ENCODE results near the gene SUSD1.

Gene SUSD1

DNA sequence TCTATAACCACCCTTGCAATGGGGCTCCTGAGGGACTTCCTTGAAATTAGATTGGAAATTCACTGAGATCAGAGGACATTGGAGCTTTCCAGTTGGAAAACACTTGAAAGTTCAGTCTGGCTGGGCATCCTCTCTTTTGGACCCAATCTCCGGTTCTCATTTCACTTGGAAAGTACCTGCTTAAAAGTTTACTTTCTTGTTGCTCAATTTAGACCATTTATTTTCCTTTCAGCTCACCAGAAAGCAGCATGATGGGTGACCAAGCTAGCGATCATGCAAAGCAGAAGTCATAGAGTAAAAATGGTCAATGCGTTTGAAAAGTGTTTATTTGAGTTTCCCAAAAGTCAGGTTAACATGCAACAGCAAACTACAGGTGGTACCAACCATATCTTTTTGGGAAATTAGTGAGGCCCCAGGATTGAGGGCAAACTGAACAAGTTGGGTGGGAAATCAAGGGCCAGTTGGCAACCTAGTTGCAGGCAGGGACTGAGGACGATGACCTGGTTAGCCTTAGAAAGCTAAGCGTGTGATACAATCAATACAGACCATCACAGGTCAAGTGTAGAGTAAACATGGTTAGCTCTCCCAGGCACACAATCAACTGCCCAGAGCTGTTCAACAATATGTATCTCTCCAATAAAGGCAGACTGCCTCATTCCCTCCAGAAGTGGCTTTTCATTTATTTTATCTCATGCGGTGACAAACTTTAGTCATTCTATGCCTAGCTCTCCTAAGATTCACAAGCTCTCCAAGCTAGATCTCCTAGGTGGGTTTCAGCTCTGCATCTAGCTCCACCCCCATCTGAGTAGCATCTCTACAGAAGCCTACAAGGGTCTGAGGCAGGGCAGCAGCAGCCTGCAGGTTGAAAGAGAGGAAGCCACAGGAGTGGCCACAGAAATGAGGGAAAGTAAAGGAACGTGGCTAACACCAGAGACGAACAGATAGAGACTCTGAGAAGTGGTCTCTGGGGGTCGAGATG is 141.6 kb downstream of the SUSD1 start:
- Histone ChIP-seq H3K4me3 (no peak overlapping the region), H3K27me3 (no peaks in the 10 kb centered on the region), H3K4me2 (peak overlapping the region in 2 of 11 experiments; percentile 17 to 73; a peak in 3 of 22 replicates), H3K9me3 (replicated peaks in 1 of 11) (peaks cover 0 to 27% (median 13%) of the 10 kb centered on the region in 11 experiments; a peak in 12 of 22 replicates), H3K4me1 (peaks cover 33 to 91% (median 41%) of the 10 kb centered on the region in 10 experiments), H3K36me3 (peaks cover 0 to 49% (median 13%) of the 10 kb centered on the region in 11 experiments; a peak in 9 of 22 replicates), H4K20me1 (no peaks in the 10 kb centered on the region), H3K9ac (no peak overlapping the region), H3K27ac (no peak overlapping the region)
- TF ChIP-seq Cebpa-rat (IDR thresholded peaks at IDR 0.05), result no peak

DNA sequence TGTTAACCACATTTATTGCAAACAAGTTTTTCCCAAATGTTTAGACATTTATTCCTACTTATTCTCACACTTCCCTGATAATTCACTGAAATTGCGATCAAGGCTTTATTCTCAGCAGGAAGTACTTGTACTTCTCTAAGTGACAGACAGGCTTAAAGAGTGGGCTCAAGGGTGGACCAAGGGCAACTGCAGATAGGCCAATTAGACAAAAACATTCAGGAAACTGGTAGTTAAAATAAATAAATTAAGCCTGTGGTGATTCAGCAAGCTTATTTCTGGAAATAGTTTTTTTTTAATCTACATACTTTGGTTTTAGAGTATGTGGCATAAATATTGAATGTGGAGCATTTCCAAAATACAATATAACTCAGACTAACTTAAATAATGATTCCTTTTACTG is 142.4 kb downstream of the SUSD1 start:
- Histone ChIP-seq H3K27me3 (no peaks in the 10 kb centered on the region), H3K4me2 (peak overlapping the region in 2 of 11 experiments; percentile 66 to 73; a peak in 4 of 22 replicates), H3K27ac (no peak overlapping the region; a peak in 1 of 22 replicates), H3K36me3 (peaks cover 0 to 53% (median 13%) of the 10 kb centered on the region in 11 experiments; a peak in 9 of 22 replicates), H3K4me1 (peaks cover 25 to 91% (median 33%) of the 10 kb centered on the region in 10 experiments), H3K9me3 (replicated peaks in 1 of 11) (peaks cover 0 to 27% (median 13%) of the 10 kb centered on the region in 11 experiments; a peak in 12 of 22 replicates), H3K4me3 (no peak overlapping the region), H3K9ac (no peak overlapping the region), H4K20me1 (no peaks in the 10 kb centered on the region)
- no peak for TF ChIP-seq Cebpa-rat (IDR thresholded peaks at IDR 0.05)

DNA sequence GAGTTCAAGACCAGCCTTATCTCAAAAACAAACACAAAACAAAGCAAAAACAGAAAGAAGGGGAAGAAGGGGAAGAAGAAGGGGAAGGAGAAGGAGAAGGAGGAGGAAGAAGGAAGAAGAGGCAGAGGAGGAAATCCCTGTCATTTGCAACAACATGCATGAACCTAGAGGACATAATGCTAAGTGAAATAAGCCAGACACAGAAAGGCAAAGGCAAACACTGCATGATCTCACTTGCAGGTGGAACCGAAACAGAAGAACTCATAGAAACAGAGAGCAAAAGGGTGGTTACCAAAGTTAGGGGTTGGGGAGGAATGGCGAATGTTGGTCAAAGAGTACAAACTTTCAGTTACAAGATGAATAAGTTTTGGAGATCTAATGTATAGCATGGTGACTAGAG is 143.1 kb downstream of the SUSD1 start:
- no peaks in the 10 kb centered on the region for H3K27me3 ChIP-seq
- H3K36me3 ChIP-seq, result peaks cover 0 to 53% (median 13%) of the 10 kb centered on the region in 11 experiments; a peak in 9 of 22 replicates
- no peak overlapping the region for H3K9ac ChIP-seq
- H3K4me3 ChIP-seq, result no peak overlapping the region
- H3K9me3 ChIP-seq (replicated peaks in 1 of 11), result peaks cover 0 to 27% (median 13%) of the 10 kb centered on the region in 11 experiments; a peak in 12 of 22 replicates
- no peaks in the 10 kb centered on the region for H4K20me1 ChIP-seq
- no peak for TF ChIP-seq Cebpa-rat (IDR thresholded peaks at IDR 0.05)
- H3K4me2 ChIP-seq, result peak overlapping the region in 6 of 11 experiments; percentile 3 to 73 (median 50); a peak in 10 of 22 replicates
- peaks cover 17 to 90% (median 26%) of the 10 kb centered on the region in 10 experiments for H3K4me1 ChIP-seq
- H3K27ac ChIP-seq, result peak overlapping the region in 3 of 11 experiments; percentile 15 to 47 (median 24); a peak in 4 of 22 replicates

DNA sequence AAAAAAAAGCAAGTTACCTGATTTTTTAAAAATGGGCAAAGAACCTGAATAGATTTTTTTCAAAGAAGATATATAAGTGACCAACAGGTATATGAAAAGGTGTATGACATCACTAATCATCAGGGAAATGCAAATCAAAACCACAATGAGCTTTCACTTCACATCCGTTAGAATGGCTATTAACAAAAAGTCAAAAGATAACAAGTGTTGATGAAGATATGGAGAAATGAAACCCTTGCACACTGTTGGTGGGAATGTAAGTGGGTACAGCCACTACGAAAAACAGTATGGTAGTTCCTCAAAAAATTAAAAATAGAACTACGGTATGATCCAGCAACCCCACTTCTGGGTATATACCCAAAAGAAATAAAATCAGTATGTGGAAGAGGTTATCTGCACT is 143.7 kb downstream of the SUSD1 start:
- H3K27ac ChIP-seq, result peak overlapping the region in 3 of 11 experiments; percentile 15 to 47 (median 24); a peak in 3 of 22 replicates
- no peak overlapping the region for H3K4me3 ChIP-seq
- no peaks in the 10 kb centered on the region for H4K20me1 ChIP-seq
- H3K36me3 ChIP-seq, result peaks cover 0 to 50% (median 13%) of the 10 kb centered on the region in 11 experiments; a peak in 9 of 22 replicates
- peaks cover 0 to 24% (median 13%) of the 10 kb centered on the region in 11 experiments; a peak in 12 of 22 replicates for H3K9me3 ChIP-seq (replicated peaks in 1 of 11)
- no peaks in the 10 kb centered on the region for H3K27me3 ChIP-seq
- no peak overlapping the region for H3K9ac ChIP-seq
- TF ChIP-seq Cebpa-rat (IDR thresholded peaks at IDR 0.05), result no peak
- H3K4me2 ChIP-seq, result peak overlapping the region in 6 of 11 experiments; percentile 3 to 73 (median 50); a peak in 8 of 22 replicates
- peaks cover 11 to 84% (median 20%) of the 10 kb centered on the region in 10 experiments for H3K4me1 ChIP-seq

DNA sequence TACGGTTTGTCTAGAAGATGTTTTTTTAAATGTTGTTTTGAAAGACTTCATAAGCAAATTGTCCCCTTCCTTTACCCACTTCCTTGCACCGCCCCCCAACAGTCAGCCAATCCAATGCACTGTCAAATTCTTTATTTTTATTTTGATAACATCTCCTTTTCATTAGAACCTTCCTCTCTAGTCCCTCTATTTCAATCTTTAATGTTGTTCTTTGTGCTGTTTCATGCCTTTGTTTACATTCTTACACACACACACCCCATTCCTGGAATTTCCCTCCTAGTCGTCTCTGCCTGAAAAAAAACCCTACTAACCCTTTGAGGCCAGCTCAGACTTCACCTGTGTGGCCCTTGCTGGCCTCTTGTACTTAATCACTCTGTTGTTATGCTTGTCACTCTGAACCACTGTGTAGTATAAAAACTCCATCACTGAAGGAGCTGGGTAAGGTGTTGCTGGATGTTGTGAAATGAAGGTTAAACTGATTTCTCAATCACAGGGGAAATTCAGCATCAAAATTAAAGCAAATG is 145.1 kb downstream of the SUSD1 start:
- Histone ChIP-seq H3K4me2 (peak overlapping the region in 2 of 11 experiments; percentile 66 to 73; a peak in 4 of 22 replicates), H3K36me3 (peaks cover 0 to 39% (median 9%) of the 10 kb centered on the region in 11 experiments; a peak in 9 of 22 replicates), H3K9me3 (replicated peaks in 1 of 11) (peaks cover 0 to 17% (median 11%) of the 10 kb centered on the region in 11 experiments; a peak in 12 of 22 replicates), H3K9ac (no peak overlapping the region), H3K4me3 (no peak overlapping the region), H3K27me3 (no peaks in the 10 kb centered on the region), H3K4me1 (peaks cover 0 to 69% (median 8%) of the 10 kb centered on the region in 10 experiments; a peak in 12 of 20 replicates), H4K20me1 (no peaks in the 10 kb centered on the region), H3K27ac (peak overlapping the region in 3 of 11 experiments; percentile 26 to 36 (median 33); a peak in 4 of 22 replicates)
- no peak for TF ChIP-seq Cebpa-rat (IDR thresholded peaks at IDR 0.05)

DNA sequence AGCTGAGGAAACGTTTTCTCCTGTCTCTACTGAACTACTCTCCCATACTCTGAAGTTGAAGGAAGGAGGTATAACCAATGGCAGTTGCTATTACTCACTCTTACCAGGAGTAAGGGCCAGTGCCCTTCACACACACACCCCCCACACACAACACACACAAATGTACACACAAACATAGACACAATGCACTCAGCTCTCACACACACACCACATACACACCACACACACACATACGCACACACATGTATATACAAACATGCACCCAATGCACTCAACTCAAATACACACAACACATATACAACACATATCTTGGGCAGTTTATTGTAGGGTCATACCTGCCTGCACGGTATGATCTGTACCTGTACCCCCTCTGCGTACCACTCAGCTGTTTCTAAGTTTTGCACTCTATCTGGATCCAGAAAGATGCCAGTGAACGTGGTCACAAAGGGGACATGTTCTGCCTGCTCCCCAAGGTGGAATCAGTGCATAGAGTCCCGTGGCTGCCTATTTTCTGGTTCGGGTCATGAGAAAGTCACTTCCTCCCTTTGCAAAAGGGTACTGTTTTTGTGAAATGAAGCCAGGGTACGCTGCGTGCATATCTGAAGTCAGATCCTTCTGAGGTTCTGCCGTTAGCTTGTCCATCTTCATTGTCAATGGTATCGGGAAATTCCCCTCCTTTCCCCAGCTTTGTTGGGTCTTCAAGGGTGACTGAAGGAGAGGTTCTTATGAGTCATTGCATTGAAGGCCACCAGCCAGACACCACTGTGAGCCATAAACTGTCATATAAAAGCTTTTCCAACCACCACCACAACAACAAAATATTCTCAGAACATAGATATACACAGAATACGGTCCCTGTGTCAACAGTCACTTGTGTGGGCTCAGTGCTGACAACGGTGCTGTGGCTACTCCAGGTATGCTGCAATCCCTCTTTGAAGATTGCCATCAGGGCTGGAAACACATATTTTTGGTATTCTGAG is 146.6 kb downstream of the SUSD1 start:
- Histone ChIP-seq H3K4me1 (peaks cover 0 to 64% (median 8%) of the 10 kb centered on the region in 10 experiments; a peak in 11 of 20 replicates), H3K27me3 (no peaks in the 10 kb centered on the region), H3K9me3 (replicated peaks in 1 of 11) (peaks cover 0 to 10% (median 5%) of the 10 kb centered on the region in 11 experiments; a peak in 8 of 22 replicates), H3K27ac (peak overlapping the region in 3 of 11 experiments; percentile 22 to 47 (median 44); a peak in 4 of 22 replicates), H4K20me1 (no peaks in the 10 kb centered on the region), H3K4me2 (peak overlapping the region in 3 of 11 experiments; percentile 38 to 73 (median 66); a peak in 6 of 22 replicates), H3K4me3 (no peak overlapping the region), H3K36me3 (peaks cover 0 to 25% (median 5%) of the 10 kb centered on the region in 11 experiments; a peak in 7 of 22 replicates), H3K9ac (no peak overlapping the region)
- TF ChIP-seq Cebpa-rat (IDR thresholded peaks at IDR 0.05), result no peak

DNA sequence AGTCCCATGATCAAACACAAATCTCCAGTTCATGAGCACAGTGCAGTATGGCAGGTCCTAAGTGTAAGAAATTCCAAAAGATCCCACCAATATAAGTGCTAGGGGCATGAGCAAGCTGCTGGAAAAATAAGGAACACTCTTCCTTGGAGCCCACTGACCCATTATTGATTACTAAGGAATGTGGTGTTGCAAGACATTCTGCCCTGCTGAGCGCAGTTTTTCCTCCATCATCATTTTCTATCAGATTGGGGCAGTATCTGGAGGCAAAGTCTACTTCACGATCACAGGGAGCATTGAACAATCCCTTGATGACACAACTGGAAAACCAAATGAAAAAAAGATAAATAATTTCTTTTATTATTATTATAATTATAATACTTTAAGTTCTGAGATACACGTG is 149.2 kb downstream of the SUSD1 start:
- Histone ChIP-seq H3K9me3 (replicated peaks in 1 of 11) (no peaks in the 10 kb centered on the region), H3K27me3 (no peaks in the 10 kb centered on the region), H3K27ac (no peak overlapping the region), H3K4me1 (peaks cover 0 to 58% (median 0%) of the 10 kb centered on the region in 10 experiments; a peak in 7 of 20 replicates), H3K4me3 (no peak overlapping the region), H4K20me1 (no peaks in the 10 kb centered on the region), H3K36me3 (peaks cover 0 to 18% (median 4%) of the 10 kb centered on the region in 11 experiments; a peak in 4 of 22 replicates), H3K9ac (no peak overlapping the region), H3K4me2 (no peak overlapping the region)
- no peak for TF ChIP-seq Cebpa-rat (IDR thresholded peaks at IDR 0.05)

DNA sequence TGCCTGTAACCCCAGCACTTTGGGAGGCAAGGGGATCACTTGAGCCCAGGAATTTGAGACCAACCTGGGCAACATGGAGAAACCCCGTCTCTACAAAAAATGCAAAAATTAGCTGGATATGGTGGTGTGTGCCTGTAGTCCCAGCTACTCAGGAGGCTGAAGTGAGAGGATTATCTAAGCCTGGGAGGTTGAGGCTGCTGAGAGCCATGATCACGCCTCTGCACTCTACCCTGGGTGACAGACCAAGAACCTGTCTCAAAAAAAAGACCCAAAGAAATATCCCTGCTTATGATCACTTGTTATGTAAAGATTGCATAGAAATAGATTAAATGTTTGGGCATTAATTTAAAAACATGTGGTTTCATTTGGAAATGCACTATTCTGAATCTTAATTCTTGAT is 153.4 kb downstream of the SUSD1 start:
- Histone ChIP-seq H3K9ac (no peak overlapping the region), H3K4me3 (no peak overlapping the region), H3K4me2 (peak overlapping the region in 3 of 11 experiments; percentile 18 to 73 (median 58); a peak in 4 of 22 replicates)

More for the DNA sequence above, 153.4 kb downstream of the SUSD1 start:
- H4K20me1 ChIP-seq, result no peaks in the 10 kb centered on the region
- peaks cover 0 to 34% (median 3%) of the 10 kb centered on the region in 10 experiments; a peak in 8 of 20 replicates for H3K4me1 ChIP-seq
- TF ChIP-seq Cebpa-rat (IDR thresholded peaks at IDR 0.05), result no peak
- H3K9me3 ChIP-seq (replicated peaks in 1 of 11), result no peaks in the 10 kb centered on the region
- no peaks in the 10 kb centered on the region for H3K27me3 ChIP-seq
- H3K36me3 ChIP-seq, result no peaks in the 10 kb centered on the region
- no peak overlapping the region for H3K27ac ChIP-seq
